ENCODE measurements around the gene TTPAL. TPM values are rescaled to one million over a fixed set of nuclear protein-coding genes. Genes with fewer than 3 reads are reported as not detected.

Gene TTPAL
- total RNA-seq, 1 experiment from 2014 or later: 10.3 TPM

DNA sequence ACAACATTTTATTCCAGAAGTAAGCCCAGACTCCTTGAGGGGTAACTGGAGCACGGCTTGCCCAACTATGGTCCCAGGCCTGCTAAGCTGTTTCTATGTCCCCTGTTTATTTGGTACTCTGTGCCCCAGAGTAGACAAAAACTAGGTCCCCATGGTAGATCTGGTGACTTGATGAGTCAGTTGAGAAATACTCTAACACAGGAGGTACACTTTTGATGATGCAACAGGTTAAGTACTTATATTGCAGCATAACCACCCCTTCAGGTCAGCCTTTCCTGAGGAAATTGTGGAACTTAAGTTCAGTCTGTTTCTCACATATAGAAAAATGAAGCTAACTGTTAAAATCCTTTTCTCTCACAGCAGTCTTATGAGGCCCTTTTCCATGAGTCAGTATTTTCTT, 19.6 kb downstream of the TTPAL start:
- Mint-ChIP-seq H3K36me3 (peaks cover 44% of the 10 kb centered on the region), H3K27me3 (ENCODE audit: low read depth) (no peaks in the 10 kb centered on the region), H3K27ac (no peak overlapping the region), H3K4me1 (no peaks in the 10 kb centered on the region), H3K9me3 (no peaks in the 10 kb centered on the region), H3K4me3 (no peak overlapping the region)
- POLR2A ChIA-PET: no interaction called here
- CTCF ChIA-PET: no interaction called here
- ATAC-seq: no peak
- TF ChIP-seq TP53 (CRISPR knock-in tag; IDR thresholded peaks at IDR 0.05) (no peak), GABPB1 (CRISPR knock-in tag; IDR thresholded peaks at IDR 0.05) (peak; percentile 84)
- no peak for DNase-seq (ENCODE audit: low spot score)

DNA sequence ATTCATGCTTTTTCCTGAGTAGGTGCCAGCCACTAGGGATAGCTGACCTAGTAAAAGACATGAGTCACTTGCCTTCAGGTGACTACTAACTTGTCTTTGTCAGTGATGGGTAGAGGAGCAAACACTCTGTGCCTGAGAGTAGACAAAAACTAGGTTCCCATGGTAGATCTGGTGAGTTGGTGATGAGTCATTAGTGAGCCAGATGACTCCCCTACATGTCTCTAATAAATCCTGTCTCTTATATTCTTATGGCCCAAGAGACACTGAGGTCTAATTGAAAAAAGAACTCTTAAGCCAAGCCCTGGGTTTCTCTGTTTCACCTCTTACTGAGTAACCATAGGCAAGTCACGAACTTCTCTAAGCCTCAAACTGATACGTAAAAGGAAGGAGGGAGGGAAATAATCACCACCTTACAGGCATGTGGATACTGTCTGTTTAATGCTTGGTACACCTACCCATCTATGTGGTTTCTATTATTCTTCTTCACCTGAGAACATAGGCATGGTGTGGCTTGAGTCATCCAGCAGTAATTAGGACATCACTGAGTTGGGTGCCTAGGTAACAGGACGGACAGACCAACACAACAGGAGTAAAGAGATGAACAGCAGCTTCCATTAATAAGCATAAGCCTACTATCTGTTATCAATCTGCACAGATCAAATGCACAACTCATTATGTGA, 20.3 kb downstream of the TTPAL start:
- ChIA-PET POLR2A (no interaction called here), CTCF (no interaction called here)
- Mint-ChIP-seq H3K4me3 (no peak overlapping the region), H3K27ac (no peak overlapping the region), H3K27me3 (ENCODE audit: low read depth) (no peaks in the 10 kb centered on the region), H3K4me1 (no peaks in the 10 kb centered on the region), H3K9me3 (no peaks in the 10 kb centered on the region), H3K36me3 (peaks cover 48% of the 10 kb centered on the region)
- TF ChIP-seq ZNF232 (CRISPR knock-in tag; IDR thresholded peaks at IDR 0.05) (no peak), ZBTB21 (CRISPR knock-in tag; IDR thresholded peaks at IDR 0.05; ENCODE audit: borderline replicate concordance) (no peak), TP53 (CRISPR knock-in tag; IDR thresholded peaks at IDR 0.05) (no peak), RORB (CRISPR knock-in tag; IDR thresholded peaks at IDR 0.05) (no peak), NR2C2 (CRISPR knock-in tag; IDR thresholded peaks at IDR 0.05) (no peak), NFATC4 (CRISPR knock-in tag; IDR thresholded peaks at IDR 0.05) (no peak), ZNF263 (CRISPR knock-in tag; IDR thresholded peaks at IDR 0.05; ENCODE audit: low read depth) (no peak), GRHL2 (CRISPR knock-in tag; IDR thresholded peaks at IDR 0.05; ENCODE audit: insufficient replicate concordance, severe bottlenecking) (no peak), ZNF416 (CRISPR knock-in tag; IDR thresholded peaks at IDR 0.05) (no peak)
- TF ChIP-seq, protein P1, sequence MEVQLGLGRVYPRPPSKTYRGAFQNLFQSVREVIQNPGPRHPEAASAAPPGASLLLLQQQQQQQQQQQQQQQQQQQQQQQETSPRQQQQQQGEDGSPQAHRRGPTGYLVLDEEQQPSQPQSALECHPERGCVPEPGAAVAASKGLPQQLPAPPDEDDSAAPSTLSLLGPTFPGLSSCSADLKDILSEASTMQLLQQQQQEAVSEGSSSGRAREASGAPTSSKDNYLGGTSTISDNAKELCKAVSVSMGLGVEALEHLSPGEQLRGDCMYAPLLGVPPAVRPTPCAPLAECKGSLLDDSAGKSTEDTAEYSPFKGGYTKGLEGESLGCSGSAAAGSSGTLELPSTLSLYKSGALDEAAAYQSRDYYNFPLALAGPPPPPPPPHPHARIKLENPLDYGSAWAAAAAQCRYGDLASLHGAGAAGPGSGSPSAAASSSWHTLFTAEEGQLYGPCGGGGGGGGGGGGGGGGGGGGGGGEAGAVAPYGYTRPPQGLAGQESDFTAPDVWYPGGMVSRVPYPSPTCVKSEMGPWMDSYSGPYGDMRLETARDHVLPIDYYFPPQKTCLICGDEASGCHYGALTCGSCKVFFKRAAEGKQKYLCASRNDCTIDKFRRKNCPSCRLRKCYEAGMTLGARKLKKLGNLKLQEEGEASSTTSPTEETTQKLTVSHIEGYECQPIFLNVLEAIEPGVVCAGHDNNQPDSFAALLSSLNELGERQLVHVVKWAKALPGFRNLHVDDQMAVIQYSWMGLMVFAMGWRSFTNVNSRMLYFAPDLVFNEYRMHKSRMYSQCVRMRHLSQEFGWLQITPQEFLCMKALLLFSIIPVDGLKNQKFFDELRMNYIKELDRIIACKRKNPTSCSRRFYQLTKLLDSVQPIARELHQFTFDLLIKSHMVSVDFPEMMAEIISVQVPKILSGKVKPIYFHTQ (CRISPR knock-in tag; IDR thresholded peaks at IDR 0.05): no peak
- TF ChIP-seq, protein P2, sequence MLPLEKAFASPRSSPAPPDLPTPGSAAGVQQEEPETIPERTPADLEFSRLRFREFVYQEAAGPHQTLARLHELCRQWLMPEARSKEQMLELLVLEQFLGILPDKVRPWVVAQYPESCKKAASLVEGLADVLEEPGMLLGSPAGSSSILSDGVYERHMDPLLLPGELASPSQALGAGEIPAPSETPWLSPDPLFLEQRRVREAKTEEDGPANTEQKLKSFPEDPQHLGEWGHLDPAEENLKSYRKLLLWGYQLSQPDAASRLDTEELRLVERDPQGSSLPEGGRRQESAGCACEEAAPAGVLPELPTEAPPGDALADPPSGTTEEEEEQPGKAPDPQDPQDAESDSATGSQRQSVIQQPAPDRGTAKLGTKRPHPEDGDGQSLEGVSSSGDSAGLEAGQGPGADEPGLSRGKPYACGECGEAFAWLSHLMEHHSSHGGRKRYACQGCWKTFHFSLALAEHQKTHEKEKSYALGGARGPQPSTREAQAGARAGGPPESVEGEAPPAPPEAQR (CRISPR knock-in tag; IDR thresholded peaks at IDR 0.05): no peak
- TF ChIP-seq, protein P3, sequence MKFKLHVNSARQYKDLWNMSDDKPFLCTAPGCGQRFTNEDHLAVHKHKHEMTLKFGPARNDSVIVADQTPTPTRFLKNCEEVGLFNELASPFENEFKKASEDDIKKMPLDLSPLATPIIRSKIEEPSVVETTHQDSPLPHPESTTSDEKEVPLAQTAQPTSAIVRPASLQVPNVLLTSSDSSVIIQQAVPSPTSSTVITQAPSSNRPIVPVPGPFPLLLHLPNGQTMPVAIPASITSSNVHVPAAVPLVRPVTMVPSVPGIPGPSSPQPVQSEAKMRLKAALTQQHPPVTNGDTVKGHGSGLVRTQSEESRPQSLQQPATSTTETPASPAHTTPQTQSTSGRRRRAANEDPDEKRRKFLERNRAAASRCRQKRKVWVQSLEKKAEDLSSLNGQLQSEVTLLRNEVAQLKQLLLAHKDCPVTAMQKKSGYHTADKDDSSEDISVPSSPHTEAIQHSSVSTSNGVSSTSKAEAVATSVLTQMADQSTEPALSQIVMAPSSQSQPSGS (CRISPR knock-in tag; IDR thresholded peaks at IDR 0.05; ENCODE audit: borderline replicate concordance, low read depth): no peak
- TF ChIP-seq, protein P4, sequence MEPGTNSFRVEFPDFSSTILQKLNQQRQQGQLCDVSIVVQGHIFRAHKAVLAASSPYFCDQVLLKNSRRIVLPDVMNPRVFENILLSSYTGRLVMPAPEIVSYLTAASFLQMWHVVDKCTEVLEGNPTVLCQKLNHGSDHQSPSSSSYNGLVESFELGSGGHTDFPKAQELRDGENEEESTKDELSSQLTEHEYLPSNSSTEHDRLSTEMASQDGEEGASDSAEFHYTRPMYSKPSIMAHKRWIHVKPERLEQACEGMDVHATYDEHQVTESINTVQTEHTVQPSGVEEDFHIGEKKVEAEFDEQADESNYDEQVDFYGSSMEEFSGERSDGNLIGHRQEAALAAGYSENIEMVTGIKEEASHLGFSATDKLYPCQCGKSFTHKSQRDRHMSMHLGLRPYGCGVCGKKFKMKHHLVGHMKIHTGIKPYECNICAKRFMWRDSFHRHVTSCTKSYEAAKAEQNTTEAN (CRISPR knock-in tag; IDR thresholded peaks at IDR 0.05): no peak
- DNase-seq (ENCODE audit: low spot score) (no peak), ATAC-seq (no peak)

DNA sequence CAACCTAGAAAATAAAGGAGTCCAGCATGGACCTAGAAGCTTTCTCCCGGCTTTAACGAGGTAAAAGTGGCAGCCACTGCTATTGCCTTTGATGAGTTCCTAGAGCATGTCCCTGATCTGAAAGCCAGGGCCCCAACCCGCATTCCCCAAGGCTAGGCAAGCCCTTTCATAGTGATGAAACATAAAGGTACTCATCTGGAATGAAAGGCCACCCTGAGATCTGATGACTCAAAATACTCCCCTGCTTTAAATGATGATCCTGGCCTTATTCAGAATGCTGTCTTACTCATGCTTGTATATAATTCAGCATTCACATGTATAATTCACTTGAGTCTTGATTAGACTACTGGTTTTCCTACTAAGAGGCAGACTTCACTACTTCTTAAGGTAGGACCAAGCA, 21.3 kb downstream of the TTPAL start:
- no peaks in the 10 kb centered on the region for H3K27me3 Mint-ChIP-seq (ENCODE audit: low read depth)
- no peak for ATAC-seq
- no peak overlapping the region for H3K27ac Mint-ChIP-seq
- no peak overlapping the region for H3K4me3 Mint-ChIP-seq
- ChIA-PET POLR2A (no interaction called here), CTCF (no interaction called here)
- H3K9me3 Mint-ChIP-seq: no peaks in the 10 kb centered on the region
- no peaks in the 10 kb centered on the region for H3K4me1 Mint-ChIP-seq
- no peak for DNase-seq (ENCODE audit: low spot score)
- peaks cover 50% of the 10 kb centered on the region for H3K36me3 Mint-ChIP-seq
- TF ChIP-seq SMAD4 (CRISPR knock-in tag; IDR thresholded peaks at IDR 0.05) (no peak), ELF4 (CRISPR knock-in tag; IDR thresholded peaks at IDR 0.05; ENCODE audit: low read depth) (no peak)
- TF ChIP-seq, protein P5, sequence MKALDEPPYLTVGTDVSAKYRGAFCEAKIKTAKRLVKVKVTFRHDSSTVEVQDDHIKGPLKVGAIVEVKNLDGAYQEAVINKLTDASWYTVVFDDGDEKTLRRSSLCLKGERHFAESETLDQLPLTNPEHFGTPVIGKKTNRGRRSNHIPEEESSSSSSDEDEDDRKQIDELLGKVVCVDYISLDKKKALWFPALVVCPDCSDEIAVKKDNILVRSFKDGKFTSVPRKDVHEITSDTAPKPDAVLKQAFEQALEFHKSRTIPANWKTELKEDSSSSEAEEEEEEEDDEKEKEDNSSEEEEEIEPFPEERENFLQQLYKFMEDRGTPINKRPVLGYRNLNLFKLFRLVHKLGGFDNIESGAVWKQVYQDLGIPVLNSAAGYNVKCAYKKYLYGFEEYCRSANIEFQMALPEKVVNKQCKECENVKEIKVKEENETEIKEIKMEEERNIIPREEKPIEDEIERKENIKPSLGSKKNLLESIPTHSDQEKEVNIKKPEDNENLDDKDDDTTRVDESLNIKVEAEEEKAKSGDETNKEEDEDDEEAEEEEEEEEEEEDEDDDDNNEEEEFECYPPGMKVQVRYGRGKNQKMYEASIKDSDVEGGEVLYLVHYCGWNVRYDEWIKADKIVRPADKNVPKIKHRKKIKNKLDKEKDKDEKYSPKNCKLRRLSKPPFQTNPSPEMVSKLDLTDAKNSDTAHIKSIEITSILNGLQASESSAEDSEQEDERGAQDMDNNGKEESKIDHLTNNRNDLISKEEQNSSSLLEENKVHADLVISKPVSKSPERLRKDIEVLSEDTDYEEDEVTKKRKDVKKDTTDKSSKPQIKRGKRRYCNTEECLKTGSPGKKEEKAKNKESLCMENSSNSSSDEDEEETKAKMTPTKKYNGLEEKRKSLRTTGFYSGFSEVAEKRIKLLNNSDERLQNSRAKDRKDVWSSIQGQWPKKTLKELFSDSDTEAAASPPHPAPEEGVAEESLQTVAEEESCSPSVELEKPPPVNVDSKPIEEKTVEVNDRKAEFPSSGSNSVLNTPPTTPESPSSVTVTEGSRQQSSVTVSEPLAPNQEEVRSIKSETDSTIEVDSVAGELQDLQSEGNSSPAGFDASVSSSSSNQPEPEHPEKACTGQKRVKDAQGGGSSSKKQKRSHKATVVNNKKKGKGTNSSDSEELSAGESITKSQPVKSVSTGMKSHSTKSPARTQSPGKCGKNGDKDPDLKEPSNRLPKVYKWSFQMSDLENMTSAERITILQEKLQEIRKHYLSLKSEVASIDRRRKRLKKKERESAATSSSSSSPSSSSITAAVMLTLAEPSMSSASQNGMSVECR (CRISPR knock-in tag; IDR thresholded peaks at IDR 0.05; ENCODE audit: borderline replicate concordance): no peak
